ENCODE results near the gene XRCC1.

GRCh38 chr19:43548706-43549105 is 26.6 kb downstream of the XRCC1 start:
- TF ChIP-seq CTCF (IDR thresholded peaks at IDR 0.05; ENCODE audit: low read depth, low read length) (no peak), EZH2phosphoT487 (IDR thresholded peaks at IDR 0.05; ENCODE audit: low read depth) (no peak)
